Neutrophil (primary cell): ENCODE measurements around the gene SMIM10L1.

ENCODE experiments used
- H3K27ac ChIP-seq: fragments of 200-600 bp; sonication (generic); 2 replicates; pipeline ENCODE4 v1.5.1; 2016; ENCODE audit warnings: mild to moderate bottlenecking, moderate library complexity
- H3K27me3 ChIP-seq: fragments of 200-600 bp; sonication (generic); 2 replicates; pipeline ENCODE4 v1.6.0; 2016; ENCODE audit warnings: mild to moderate bottlenecking
- H3K36me3 ChIP-seq: fragments of 200-600 bp; sonication (generic); 2 replicates; pipeline ENCODE4 v1.5.1; 2017
- H3K4me1 ChIP-seq, 2 experiments: fragments of 200-600 bp in 1 of 2; sonication (generic) in 1 of 2; 1 replicate in 1 of 2; 2 replicates in 1 of 2; pipeline versions ENCODE4 v1.5.1 to v1.6.1; 2013 to 2016; ENCODE audit warnings: low read depth in 1 of 2, low read length in 1 of 2, mild to moderate bottlenecking in 1 of 2, moderate library complexity in 1 of 2; ENCODE audit not compliant: control insufficient read depth in 1 of 2, insufficient read depth in 1 of 2
- H3K4me3 ChIP-seq, 2 experiments: fragments of 200-600 bp in 1 of 2; sonication (generic) in 1 of 2; 1 replicate in 1 of 2; 2 replicates in 1 of 2; pipeline ENCODE4 v1.5.1; 2013 to 2016; ENCODE audit warnings: low read depth in 1 of 2, low read length in 1 of 2, mild to moderate bottlenecking in 1 of 2, moderate library complexity in 1 of 2
- H3K9me3 ChIP-seq: fragments of 200-600 bp; sonication (generic); 2 replicates; pipeline ENCODE4 v1.5.1; 2016
- CTCF ChIP-seq: fragments of 200-600 bp; sonication (generic); IDR thresholded peaks from 2 replicates; pipeline ENCODE4 v1.5.1; 2016; ENCODE audit warnings: antibody characterized with exemption

The SMIM10L1 gene

GRCh38 chr12:11134305-11134704 lies 36.7 kb upstream of the SMIM10L1 start, which contains the start of gene TAS2R30:
TSS of gene TAS2R30 (minus strand) at chr12:11134644. CDS start at chr12:11134244, 400 bp downstream.
- no peak within 1 kb of the TSS for H3K27ac ChIP-seq
- no peaks in the 10 kb centered on the region for H3K4me1 ChIP-seq
- no peak within 1 kb of the TSS for H3K4me3 ChIP-seq
- TF ChIP-seq CTCF: no peak
- no peaks in the 10 kb centered on the region for H3K27me3 ChIP-seq
- H3K9me3 ChIP-seq: no peaks in the 10 kb centered on the region
- no peaks in the 10 kb centered on the region for H3K36me3 ChIP-seq

- Histone ChIP-seq H3K4me3 (no peak overlapping the region), H3K4me1 (no peaks in the 10 kb centered on the region), H3K36me3 (no peaks in the 10 kb centered on the region), H3K9me3 (no peaks in the 10 kb centered on the region), H3K27me3 (no peaks in the 10 kb centered on the region), H3K27ac (no peak overlapping the region)
- TF ChIP-seq CTCF: no peak
These were observed 34.9 kb upstream of the SMIM10L1 start for GRCh38 chr12:11136075-11136474.

- H3K9me3 ChIP-seq: no peaks in the 10 kb centered on the region
- no peaks in the 10 kb centered on the region for H3K4me1 ChIP-seq
- no peak overlapping the region for H3K4me3 ChIP-seq
- no peaks in the 10 kb centered on the region for H3K36me3 ChIP-seq
- no peak for TF ChIP-seq CTCF
- no peak overlapping the region for H3K27ac ChIP-seq
- H3K27me3 ChIP-seq: no peaks in the 10 kb centered on the region
These were observed 27.6 kb upstream of the SMIM10L1 start for GRCh38 chr12:11143352-11143751.

- H3K4me1 ChIP-seq: no peaks in the 10 kb centered on the region
- no peaks in the 10 kb centered on the region for H3K36me3 ChIP-seq
- TF ChIP-seq CTCF: no peak
- no peaks in the 10 kb centered on the region for H3K27me3 ChIP-seq
- no peaks in the 10 kb centered on the region for H3K9me3 ChIP-seq
- H3K27ac ChIP-seq: no peak overlapping the region
- H3K4me3 ChIP-seq: no peak overlapping the region
These were observed 26.7 kb upstream of the SMIM10L1 start for GRCh38 chr12:11144297-11144696.

- no peaks in the 10 kb centered on the region for H3K4me1 ChIP-seq
- no peaks in the 10 kb centered on the region for H3K9me3 ChIP-seq
- no peaks in the 10 kb centered on the region for H3K36me3 ChIP-seq
These were observed 23.6 kb upstream of the SMIM10L1 start for GRCh38 chr12:11147420-11147819.

More at GRCh38 chr12:11147420-11147819, 23.6 kb upstream of the SMIM10L1 start:
- H3K27me3 ChIP-seq: no peaks in the 10 kb centered on the region
- no peak for TF ChIP-seq CTCF
- H3K27ac ChIP-seq: no peak overlapping the region
- H3K4me3 ChIP-seq: no peak overlapping the region
